ENCODE data around the gene MADCAM1.
A peak's percentile ranks its signal among the peaks of the same experiment; 100 is the strongest.

The MADCAM1 gene

GRCh38 chr19:531009-531752 is 34.9 kb downstream of the MADCAM1 start:
- Mint-ChIP-seq H3K4me3 (peak overlapping the region; percentile 80), H3K9me3 (no peaks in the 10 kb centered on the region), H3K36me3 (ENCODE audit: low read depth) (no peaks in the 10 kb centered on the region), H3K27me3 (ENCODE audit: low read depth, poor library complexity) (no peaks in the 10 kb centered on the region), H3K27ac (peak overlapping the region; percentile 36), H3K4me1 (peaks cover 41% of the 10 kb centered on the region)
- no peak for TF ChIP-seq CTCF (IDR thresholded peaks at IDR 0.05)
- DNase-seq = peak; percentile 92

DNA sequence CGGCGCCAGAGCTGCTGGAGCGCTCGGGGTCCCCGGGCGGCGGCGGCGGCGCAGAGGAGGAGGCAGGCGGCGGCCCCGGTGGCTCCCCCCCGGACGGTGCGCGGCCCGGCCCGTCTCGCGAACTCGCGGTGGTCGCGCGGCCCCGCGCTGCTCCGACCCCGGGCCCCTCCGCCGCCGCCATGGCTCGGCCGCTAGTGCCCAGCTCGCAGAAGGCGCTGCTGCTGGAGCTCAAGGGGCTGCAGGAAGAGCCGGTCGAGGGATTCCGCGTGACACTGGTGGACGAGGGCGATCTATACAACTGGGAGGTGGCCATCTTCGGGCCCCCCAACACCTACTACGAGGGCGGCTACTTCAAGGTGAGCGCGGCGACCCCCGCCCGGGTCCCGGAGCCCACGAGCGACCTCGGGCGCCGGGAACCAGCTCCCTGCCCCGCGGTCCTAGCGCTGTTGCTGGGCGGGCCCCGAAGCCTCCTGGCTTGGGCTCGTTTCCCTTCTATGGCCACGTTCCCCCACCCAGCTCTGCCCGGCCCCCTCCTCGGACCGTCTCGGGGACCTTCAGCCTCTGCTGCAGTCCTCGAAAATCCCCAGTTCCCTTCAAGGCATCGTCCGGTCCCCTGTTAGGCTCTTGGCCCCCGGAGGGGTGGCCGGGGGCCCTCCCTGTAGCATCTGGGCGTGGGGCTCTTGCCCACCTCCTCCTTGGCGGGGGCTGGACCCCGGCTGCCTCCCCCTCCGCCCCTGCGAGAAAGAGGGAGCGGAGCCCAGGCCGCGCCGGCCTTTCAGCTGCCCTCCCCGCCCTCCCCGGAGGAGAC is 35.7 kb downstream of the MADCAM1 start, which contains the start of gene CDC34:
TSS of gene CDC34 (plus strand) at position 8 of the 808 bp plus-strand sequence. CDS start at position 180, 172 bp downstream.
- Mint-ChIP-seq H3K27me3 (ENCODE audit: low read depth, poor library complexity) (no peaks in the 10 kb centered on the region), H3K4me1 (peaks cover 33% of the 10 kb centered on the region), H3K27ac (peak within 1 kb of the TSS; percentile 36), H3K4me3 (peak within 1 kb of the TSS; percentile 91), H3K36me3 (ENCODE audit: low read depth) (no peaks in the 10 kb centered on the region), H3K9me3 (no peaks in the 10 kb centered on the region)
- no peak for TF ChIP-seq CTCF (IDR thresholded peaks at IDR 0.05)
- peak; percentile 30 for DNase-seq

- peak overlapping the region; percentile 91 for H3K4me3 Mint-ChIP-seq
- DNase-seq = peak; percentile 49
- no peaks in the 10 kb centered on the region for H3K27me3 Mint-ChIP-seq (ENCODE audit: low read depth, poor library complexity)
- peaks cover 2% of the 10 kb centered on the region for H3K36me3 Mint-ChIP-seq (ENCODE audit: low read depth)
- no peaks in the 10 kb centered on the region for H3K9me3 Mint-ChIP-seq
- peaks cover 33% of the 10 kb centered on the region for H3K4me1 Mint-ChIP-seq
- peak; percentile 41 for TF ChIP-seq CTCF (IDR thresholded peaks at IDR 0.05)
- peak overlapping the region; percentile 95 for H3K27ac Mint-ChIP-seq
Observed at GRCh38 chr19:532561-533363, 36.5 kb downstream of the MADCAM1 start.

DNA sequence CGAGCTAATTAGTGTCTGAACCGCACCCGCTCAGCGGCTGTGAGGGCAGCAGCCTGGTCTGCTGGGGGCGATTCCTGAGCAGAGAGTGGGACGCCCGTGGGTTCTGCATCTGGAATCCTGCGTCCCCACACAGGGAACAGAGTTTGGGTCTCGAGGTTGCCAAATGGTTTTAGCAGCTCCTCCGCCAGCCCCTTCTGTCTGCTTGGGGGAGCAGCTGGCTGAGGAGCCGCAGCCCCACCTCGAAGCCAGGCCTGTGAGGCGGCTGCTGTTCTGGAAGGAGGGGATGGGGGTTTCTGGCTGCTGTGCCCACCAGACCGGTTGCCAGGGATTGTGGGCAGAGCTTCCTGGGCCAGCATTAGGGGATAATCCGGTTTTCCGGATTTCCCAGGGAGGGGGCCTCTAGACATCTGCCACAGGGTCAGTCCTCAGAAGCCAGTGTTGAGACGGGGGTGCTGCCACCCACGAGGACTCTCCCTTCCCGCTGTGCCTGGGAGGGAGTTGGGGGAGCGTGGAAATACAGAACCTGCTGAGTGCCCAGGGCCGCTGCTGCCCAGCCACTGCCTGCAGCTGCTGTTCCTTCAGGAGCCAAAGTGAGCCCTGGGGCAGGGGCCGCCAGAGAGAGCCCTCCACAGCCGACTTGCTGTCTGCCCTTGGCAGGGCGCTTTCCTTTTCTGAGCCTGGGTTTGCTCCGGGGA is 37.2 kb downstream of the MADCAM1 start:
- no peak for TF ChIP-seq CTCF (IDR thresholded peaks at IDR 0.05)
- Mint-ChIP-seq H3K4me3 (peak overlapping the region; percentile 91), H3K9me3 (no peaks in the 10 kb centered on the region), H3K36me3 (ENCODE audit: low read depth) (peaks cover 9% of the 10 kb centered on the region), H3K27me3 (ENCODE audit: low read depth, poor library complexity) (no peaks in the 10 kb centered on the region), H3K27ac (no peak overlapping the region), H3K4me1 (peaks cover 30% of the 10 kb centered on the region)
- DNase-seq = no peak

- H3K4me3 Mint-ChIP-seq = peak overlapping the region; percentile 91
- H3K9me3 Mint-ChIP-seq = no peaks in the 10 kb centered on the region
- H3K27ac Mint-ChIP-seq = no peak overlapping the region
- H3K36me3 Mint-ChIP-seq (ENCODE audit: low read depth) = peaks cover 10% of the 10 kb centered on the region
- DNase-seq = no peak
- TF ChIP-seq CTCF (IDR thresholded peaks at IDR 0.05) = no peak
- peaks cover 29% of the 10 kb centered on the region for H3K4me1 Mint-ChIP-seq
- H3K27me3 Mint-ChIP-seq (ENCODE audit: low read depth, poor library complexity) = no peaks in the 10 kb centered on the region
Observed at GRCh38 chr19:534088-534487, 37.8 kb downstream of the MADCAM1 start.
